Rectal smooth muscle tissue (tissue), 1 donor: Measurements from ENCODE around the gene FAT3.

Experiments
- H3K27ac ChIP-seq: one replicate; pipeline ENCODE4 v1.7.0; 2013; ENCODE audit warnings: low read depth, low read length, inconsistent platforms
- H3K27me3 ChIP-seq: one replicate; pipeline ENCODE4 v1.7.0; 2013; ENCODE audit warnings: low read length; ENCODE audit not compliant: control insufficient read depth, insufficient read depth
- H3K36me3 ChIP-seq: one replicate; pipeline ENCODE4 v1.7.0; 2013; ENCODE audit warnings: low read length; ENCODE audit not compliant: control insufficient read depth, insufficient read depth
- H3K4me1 ChIP-seq: one replicate; pipeline ENCODE4 v1.7.0; 2013; ENCODE audit warnings: low read length; ENCODE audit not compliant: control insufficient read depth, insufficient read depth
- H3K4me3 ChIP-seq: one replicate; pipeline ENCODE4 v1.7.0; 2013; ENCODE audit warnings: low read length
- H3K9ac ChIP-seq: one replicate; pipeline ENCODE4 v1.7.0; 2013; ENCODE audit warnings: low read length

Gene FAT3

GRCh38 chr11:92224407-92225124 is at the start of gene FAT3:
TSS of gene FAT3 (plus strand) at chr11:92224818. CDS start at chr11:92352113, 127,295 bp downstream.
- H3K4me3 ChIP-seq: peak within 1 kb of the TSS; percentile 53
- H3K27me3 ChIP-seq: peaks cover 15% of the 10 kb centered on the region
- H3K9ac ChIP-seq: no peak within 1 kb of the TSS
- H3K36me3 ChIP-seq: no peaks in the 10 kb centered on the region
- H3K4me1 ChIP-seq: peaks cover 3% of the 10 kb centered on the region
- no peak within 1 kb of the TSS for H3K27ac ChIP-seq

- Histone ChIP-seq H3K36me3 (no peaks in the 10 kb centered on the region), H3K4me1 (no peaks in the 10 kb centered on the region), H3K27me3 (no peaks in the 10 kb centered on the region), H3K9ac (no peak overlapping the region), H3K4me3 (no peak overlapping the region), H3K27ac (no peak overlapping the region)
These were observed 45.5 kb upstream of the FAT3 start for GRCh38 chr11:92179017-92179670.

GRCh38 chr11:92180226-92180625 is 44.4 kb upstream of the FAT3 start:
- no peak overlapping the region for H3K4me3 ChIP-seq

GRCh38 chr11:92180664-92181251 is 43.9 kb upstream of the FAT3 start:
- no peak overlapping the region for H3K9ac ChIP-seq
- H3K4me1 ChIP-seq: no peaks in the 10 kb centered on the region
- no peaks in the 10 kb centered on the region for H3K27me3 ChIP-seq
- no peak overlapping the region for H3K27ac ChIP-seq
- H3K4me3 ChIP-seq: no peak overlapping the region
- H3K36me3 ChIP-seq: no peaks in the 10 kb centered on the region

More at GRCh38 chr11:92180226-92180625, 44.4 kb upstream of the FAT3 start:
- Histone ChIP-seq H3K36me3 (no peaks in the 10 kb centered on the region), H3K4me1 (no peaks in the 10 kb centered on the region), H3K27ac (no peak overlapping the region), H3K9ac (no peak overlapping the region), H3K27me3 (no peaks in the 10 kb centered on the region)

- Histone ChIP-seq H3K36me3 (no peaks in the 10 kb centered on the region), H3K4me3 (no peak overlapping the region), H3K9ac (no peak overlapping the region), H3K4me1 (no peaks in the 10 kb centered on the region), H3K27ac (no peak overlapping the region), H3K27me3 (no peaks in the 10 kb centered on the region)
These were observed 33.9 kb upstream of the FAT3 start for GRCh38 chr11:92190535-92191206.

GRCh38 chr11:92192141-92192540 is 32.5 kb upstream of the FAT3 start:
- H3K9ac ChIP-seq: no peak overlapping the region
- H3K36me3 ChIP-seq: no peaks in the 10 kb centered on the region
- H3K27ac ChIP-seq: no peak overlapping the region
- no peaks in the 10 kb centered on the region for H3K27me3 ChIP-seq
- H3K4me3 ChIP-seq: no peak overlapping the region
- H3K4me1 ChIP-seq: no peaks in the 10 kb centered on the region

- Histone ChIP-seq H3K4me3 (no peak overlapping the region), H3K4me1 (no peaks in the 10 kb centered on the region), H3K27ac (no peak overlapping the region), H3K36me3 (no peaks in the 10 kb centered on the region), H3K9ac (no peak overlapping the region), H3K27me3 (no peaks in the 10 kb centered on the region)
These were observed 26.4 kb upstream of the FAT3 start for GRCh38 chr11:92198268-92198667.

GRCh38 chr11:92199991-92200390 is 24.6 kb upstream of the FAT3 start:
- no peak overlapping the region for H3K27ac ChIP-seq
- H3K4me1 ChIP-seq: no peaks in the 10 kb centered on the region
- no peaks in the 10 kb centered on the region for H3K36me3 ChIP-seq
- H3K27me3 ChIP-seq: no peaks in the 10 kb centered on the region
- H3K4me3 ChIP-seq: no peak overlapping the region
- no peak overlapping the region for H3K9ac ChIP-seq

- Histone ChIP-seq H3K9ac (no peak overlapping the region), H3K4me1 (no peaks in the 10 kb centered on the region), H3K27ac (no peak overlapping the region), H3K27me3 (no peaks in the 10 kb centered on the region), H3K36me3 (no peaks in the 10 kb centered on the region), H3K4me3 (no peak overlapping the region)
These were observed 19.9 kb upstream of the FAT3 start for GRCh38 chr11:92204731-92205130.

- H3K9ac ChIP-seq: no peak overlapping the region
- no peak overlapping the region for H3K27ac ChIP-seq
- no peaks in the 10 kb centered on the region for H3K36me3 ChIP-seq
These were observed 18.2 kb upstream of the FAT3 start for GRCh38 chr11:92206441-92206840.

GRCh38 chr11:92211576-92212167 is 12.9 kb upstream of the FAT3 start:
- Histone ChIP-seq H3K27ac (no peak overlapping the region), H3K4me1 (no peaks in the 10 kb centered on the region), H3K9ac (no peak overlapping the region), H3K36me3 (no peaks in the 10 kb centered on the region), H3K27me3 (no peaks in the 10 kb centered on the region), H3K4me3 (no peak overlapping the region)

More at GRCh38 chr11:92206441-92206840, 18.2 kb upstream of the FAT3 start:
- H3K4me3 ChIP-seq: no peak overlapping the region
- no peaks in the 10 kb centered on the region for H3K27me3 ChIP-seq
- H3K4me1 ChIP-seq: no peaks in the 10 kb centered on the region

GRCh38 chr11:92212530-92212929 is 12.1 kb upstream of the FAT3 start:
- no peak overlapping the region for H3K27ac ChIP-seq
- H3K4me3 ChIP-seq: no peak overlapping the region
- no peaks in the 10 kb centered on the region for H3K27me3 ChIP-seq
- no peaks in the 10 kb centered on the region for H3K36me3 ChIP-seq
- no peaks in the 10 kb centered on the region for H3K4me1 ChIP-seq
- no peak overlapping the region for H3K9ac ChIP-seq
